Measurements from ENCODE around the gene MANSC1.

GRCh38 chr12:12336049-12336411, 14.0 kb downstream of the MANSC1 start:
- no peak for TF ChIP-seq CTCF (IDR thresholded peaks at IDR 0.05)
- TF ChIP-seq TCF7L2 (IDR thresholded peaks at IDR 0.05; ENCODE audit: low read depth, low read length), result no peak
- TF ChIP-seq POLR2AphosphoS5 (IDR thresholded peaks at IDR 0.05; ENCODE audit: low read depth, low read length), result no peak

Data from Panc1 (cell line).